ENCODE data around the gene TNFSF12.
A peak's percentile ranks its signal among the peaks of the same experiment; 100 is the strongest.

TNFSF12 gene, protein sequence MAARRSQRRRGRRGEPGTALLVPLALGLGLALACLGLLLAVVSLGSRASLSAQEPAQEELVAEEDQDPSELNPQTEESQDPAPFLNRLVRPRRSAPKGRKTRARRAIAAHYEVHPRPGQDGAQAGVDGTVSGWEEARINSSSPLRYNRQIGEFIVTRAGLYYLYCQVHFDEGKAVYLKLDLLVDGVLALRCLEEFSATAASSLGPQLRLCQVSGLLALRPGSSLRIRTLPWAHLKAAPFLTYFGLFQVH

DNA sequence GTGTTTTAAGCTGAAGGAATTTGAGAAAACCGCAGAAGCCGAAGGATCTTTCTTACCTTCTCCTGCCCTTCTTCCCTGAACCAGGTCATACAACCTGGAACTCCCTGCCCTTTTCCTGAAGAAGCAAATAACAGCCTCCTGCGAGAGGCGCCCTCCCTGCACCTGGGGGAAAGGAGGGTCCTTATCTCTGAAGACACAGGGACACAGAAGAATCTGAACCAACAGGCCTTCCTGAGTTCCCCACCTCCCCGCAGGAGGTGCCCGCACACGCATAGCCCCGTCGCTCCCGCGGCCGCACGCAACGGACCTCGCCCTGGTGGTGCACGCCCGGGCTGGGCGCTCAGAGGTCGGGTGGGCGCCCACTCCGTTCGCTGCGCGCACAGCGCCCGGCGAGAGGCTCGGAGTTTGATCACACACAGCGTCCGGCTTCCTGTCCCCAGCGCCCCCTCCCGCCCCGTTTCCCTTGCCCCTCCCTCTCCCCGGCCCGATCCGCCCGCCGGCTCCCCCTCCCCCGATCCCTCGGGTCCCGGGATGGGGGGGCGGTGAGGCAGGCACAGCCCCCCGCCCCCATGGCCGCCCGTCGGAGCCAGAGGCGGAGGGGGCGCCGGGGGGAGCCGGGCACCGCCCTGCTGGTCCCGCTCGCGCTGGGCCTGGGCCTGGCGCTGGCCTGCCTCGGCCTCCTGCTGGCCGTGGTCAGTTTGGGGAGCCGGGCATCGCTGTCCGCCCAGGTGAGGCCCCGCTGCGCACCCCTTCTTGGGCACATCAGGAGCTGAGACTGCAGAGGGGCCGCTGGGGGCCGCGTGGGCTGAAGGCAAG lies at the start of gene TNFSF12:
TSS of gene TNFSF12 (plus strand) at position 474 of the 816 bp plus-strand sequence. CDS start at position 570, 96 bp downstream.
- in situ Hi-C loops (cut with MboI; ENCODE audit: low sequenced_read_pairs) = no loop called here
- peak within 1 kb of the TSS; percentile 37 for H3K4me3 ChIP-seq
- peak in 1 of 2 experiments; percentile 76 for DNase-seq (ENCODE audit: low spot score in 2 of 2)
- no peaks in the 10 kb centered on the region for H3K36me3 ChIP-seq (replicated peaks)
- no peaks in the 10 kb centered on the region for H3K27me3 ChIP-seq (ENCODE audit: low read depth)
- no peaks in the 10 kb centered on the region for H3K9me3 ChIP-seq
- H3K4me1 ChIP-seq = peaks cover 8% of the 10 kb centered on the region

DNA sequence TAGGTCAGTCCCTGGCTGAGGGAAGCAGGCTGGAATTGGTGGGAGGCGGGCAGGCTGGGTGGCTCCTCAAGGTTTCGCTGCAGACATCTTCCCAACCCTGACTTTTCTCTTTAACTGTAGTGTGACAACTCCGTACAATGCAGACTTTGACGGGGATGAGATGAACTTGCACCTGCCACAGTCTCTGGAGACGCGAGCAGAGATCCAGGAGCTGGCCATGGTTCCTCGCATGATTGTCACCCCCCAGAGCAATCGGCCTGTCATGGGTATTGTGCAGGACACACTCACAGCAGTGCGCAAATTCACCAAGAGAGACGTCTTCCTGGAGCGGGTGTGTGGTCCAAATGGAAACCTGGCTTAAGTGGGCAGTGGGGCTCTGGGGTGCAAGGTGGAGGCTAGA lies 49.7 kb upstream of the TNFSF12 start:
- Histone ChIP-seq H3K9me3 (no peaks in the 10 kb centered on the region), H3K36me3 (replicated peaks) (peaks cover 91% of the 10 kb centered on the region), H3K27me3 (ENCODE audit: low read depth) (no peaks in the 10 kb centered on the region), H3K4me1 (no peaks in the 10 kb centered on the region), H3K4me3 (no peak overlapping the region)
- DNase-seq (ENCODE audit: low spot score in 2 of 2) = no peak
- in situ Hi-C loops (cut with MboI; ENCODE audit: low sequenced_read_pairs) = no loop called here

DNA sequence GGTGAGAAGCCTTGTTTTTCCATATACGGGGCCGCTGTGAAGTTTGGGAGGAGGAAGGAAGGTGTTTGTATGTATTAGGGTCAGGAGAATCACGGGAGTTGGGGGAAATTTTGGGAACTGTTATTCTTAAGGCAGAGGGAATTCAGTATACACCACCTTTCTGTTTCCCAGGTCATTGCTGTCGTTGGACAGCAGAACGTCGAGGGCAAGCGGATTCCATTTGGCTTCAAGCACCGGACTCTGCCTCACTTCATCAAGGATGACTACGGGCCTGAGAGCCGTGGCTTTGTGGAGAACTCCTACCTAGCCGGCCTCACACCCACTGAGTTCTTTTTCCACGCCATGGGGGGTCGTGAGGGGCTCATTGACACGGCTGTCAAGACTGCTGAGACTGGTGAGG lies 47.1 kb upstream of the TNFSF12 start:
- in situ Hi-C loops (cut with MboI; ENCODE audit: low sequenced_read_pairs) = no loop called here
- H3K27me3 ChIP-seq (ENCODE audit: low read depth) = no peaks in the 10 kb centered on the region
- no peak overlapping the region for H3K4me3 ChIP-seq
- no peaks in the 10 kb centered on the region for H3K9me3 ChIP-seq
- peaks cover 95% of the 10 kb centered on the region for H3K36me3 ChIP-seq (replicated peaks)
- H3K4me1 ChIP-seq = no peaks in the 10 kb centered on the region
- no peak for DNase-seq (ENCODE audit: low spot score in 2 of 2)

DNA sequence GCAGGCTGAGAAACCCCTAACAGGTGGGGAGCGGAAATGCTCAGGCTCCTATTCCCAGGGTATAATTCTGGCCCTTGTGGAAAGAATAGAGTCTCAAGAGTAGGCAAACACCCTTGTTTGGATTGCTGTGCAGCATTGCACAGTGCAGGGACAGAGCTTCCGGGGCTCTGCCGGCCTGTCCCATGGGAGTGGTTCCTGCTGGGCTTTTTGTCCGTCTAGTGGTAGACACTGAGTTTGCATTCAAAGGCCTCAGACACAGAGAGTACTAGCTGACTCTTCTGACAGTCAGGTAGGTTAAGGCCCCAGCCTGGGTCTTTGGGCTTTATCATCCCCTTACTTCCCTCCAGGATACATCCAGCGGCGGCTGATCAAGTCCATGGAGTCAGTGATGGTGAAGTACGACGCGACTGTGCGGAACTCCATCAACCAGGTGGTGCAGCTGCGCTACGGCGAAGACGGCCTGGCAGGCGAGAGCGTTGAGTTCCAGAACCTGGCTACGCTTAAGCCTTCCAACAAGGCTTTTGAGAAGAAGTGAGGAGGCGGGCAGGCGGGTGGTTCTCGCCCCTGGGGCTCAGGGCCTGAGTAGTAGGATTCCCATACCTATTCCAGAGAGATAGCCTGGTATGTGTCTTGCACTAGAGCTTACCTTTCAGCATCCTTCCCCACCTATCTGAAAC lies 46.5 kb upstream of the TNFSF12 start:
- no peaks in the 10 kb centered on the region for H3K9me3 ChIP-seq
- in situ Hi-C loops (cut with MboI; ENCODE audit: low sequenced_read_pairs) = no loop called here
- H3K36me3 ChIP-seq (replicated peaks) = peaks cover 90% of the 10 kb centered on the region
- no peak for DNase-seq (ENCODE audit: low spot score in 2 of 2)
- H3K4me3 ChIP-seq = no peak overlapping the region
- no peaks in the 10 kb centered on the region for H3K4me1 ChIP-seq
- no peaks in the 10 kb centered on the region for H3K27me3 ChIP-seq (ENCODE audit: low read depth)

DNA sequence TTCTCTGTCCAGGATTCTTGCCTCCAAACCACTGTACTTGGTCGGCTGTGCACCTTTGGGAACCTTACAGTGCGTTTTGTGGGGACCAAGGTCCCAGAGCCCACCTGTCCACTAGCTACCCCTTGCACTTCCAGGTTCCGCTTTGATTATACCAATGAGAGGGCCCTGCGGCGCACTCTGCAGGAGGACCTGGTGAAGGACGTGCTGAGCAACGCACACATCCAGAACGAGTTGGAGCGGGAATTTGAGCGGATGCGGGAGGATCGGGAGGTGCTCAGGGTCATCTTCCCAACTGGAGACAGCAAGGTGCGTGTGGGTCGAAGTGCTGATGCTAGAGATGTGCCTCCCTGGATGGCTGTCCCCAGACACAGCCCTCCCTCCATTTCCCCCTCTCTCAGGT lies 45.9 kb upstream of the TNFSF12 start:
- in situ Hi-C loops (cut with MboI; ENCODE audit: low sequenced_read_pairs) = no loop called here
- Histone ChIP-seq H3K27me3 (ENCODE audit: low read depth) (no peaks in the 10 kb centered on the region), H3K4me3 (no peak overlapping the region), H3K9me3 (no peaks in the 10 kb centered on the region), H3K4me1 (no peaks in the 10 kb centered on the region), H3K36me3 (replicated peaks) (peaks cover 90% of the 10 kb centered on the region)
- DNase-seq (ENCODE audit: low spot score in 2 of 2) = peak in 1 of 2 experiments; percentile 37

DNA sequence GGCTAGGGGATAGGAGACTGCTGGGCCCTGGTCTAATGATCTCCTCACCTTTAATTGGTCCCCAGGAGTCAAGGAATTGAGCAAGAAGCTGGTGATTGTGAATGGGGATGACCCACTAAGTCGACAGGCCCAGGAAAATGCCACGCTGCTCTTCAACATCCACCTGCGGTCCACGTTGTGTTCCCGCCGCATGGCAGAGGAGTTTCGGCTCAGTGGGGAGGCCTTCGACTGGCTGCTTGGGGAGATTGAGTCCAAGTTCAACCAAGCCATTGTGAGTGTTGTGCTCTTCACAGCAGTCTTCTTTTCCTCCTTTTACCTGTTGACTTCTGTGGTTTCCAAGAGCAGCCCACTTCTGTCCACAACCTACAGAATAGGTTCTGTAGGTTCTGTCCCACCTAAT lies 45.3 kb upstream of the TNFSF12 start:
- Histone ChIP-seq H3K4me3 (no peak overlapping the region), H3K36me3 (replicated peaks) (peaks cover 90% of the 10 kb centered on the region), H3K9me3 (no peaks in the 10 kb centered on the region), H3K27me3 (ENCODE audit: low read depth) (no peaks in the 10 kb centered on the region), H3K4me1 (no peaks in the 10 kb centered on the region)
- in situ Hi-C loops (cut with MboI; ENCODE audit: low sequenced_read_pairs) = no loop called here
- no peak for DNase-seq (ENCODE audit: low spot score in 2 of 2)

DNA sequence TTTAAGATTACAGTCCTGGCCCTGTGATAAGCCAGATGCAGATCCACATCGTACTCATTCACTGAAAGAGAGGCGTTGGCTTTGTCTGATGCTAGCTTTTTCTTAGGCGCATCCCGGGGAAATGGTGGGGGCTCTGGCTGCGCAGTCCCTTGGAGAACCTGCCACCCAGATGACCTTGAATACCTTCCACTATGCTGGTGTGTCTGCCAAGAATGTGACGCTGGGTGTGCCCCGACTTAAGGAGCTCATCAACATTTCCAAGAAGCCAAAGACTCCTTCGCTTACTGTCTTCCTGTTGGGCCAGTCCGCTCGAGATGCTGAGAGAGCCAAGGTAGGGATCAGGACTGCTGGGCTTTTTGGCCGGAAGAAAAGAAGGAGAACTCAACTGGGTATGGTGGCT lies 40.7 kb upstream of the TNFSF12 start:
- Histone ChIP-seq H3K36me3 (replicated peaks) (peaks cover 92% of the 10 kb centered on the region), H3K4me3 (no peak overlapping the region), H3K4me1 (no peaks in the 10 kb centered on the region), H3K9me3 (no peaks in the 10 kb centered on the region), H3K27me3 (ENCODE audit: low read depth) (no peaks in the 10 kb centered on the region)
- DNase-seq (ENCODE audit: low spot score in 2 of 2) = no peak
- in situ Hi-C loops (cut with MboI; ENCODE audit: low sequenced_read_pairs) = no loop called here

DNA sequence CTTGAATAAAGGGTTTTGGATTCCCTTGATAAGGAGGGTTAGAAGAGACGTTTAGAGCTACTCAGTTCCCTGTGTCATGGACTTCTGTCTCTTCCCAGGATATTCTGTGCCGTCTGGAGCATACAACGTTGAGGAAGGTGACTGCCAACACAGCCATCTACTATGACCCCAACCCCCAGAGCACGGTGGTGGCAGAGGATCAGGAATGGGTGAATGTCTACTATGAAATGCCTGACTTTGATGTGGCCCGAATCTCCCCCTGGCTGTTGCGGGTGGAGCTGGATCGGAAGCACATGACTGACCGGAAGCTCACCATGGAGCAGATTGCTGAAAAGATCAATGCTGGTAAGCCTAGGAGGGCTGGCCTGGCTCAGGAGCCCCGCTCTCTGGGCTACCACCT lies 40.0 kb upstream of the TNFSF12 start:
- H3K4me3 ChIP-seq = no peak overlapping the region
- H3K9me3 ChIP-seq = no peaks in the 10 kb centered on the region
- in situ Hi-C loops (cut with MboI; ENCODE audit: low sequenced_read_pairs) = no loop called here
- DNase-seq (ENCODE audit: low spot score in 2 of 2) = no peak
- no peaks in the 10 kb centered on the region for H3K4me1 ChIP-seq
- H3K36me3 ChIP-seq (replicated peaks) = peaks cover 92% of the 10 kb centered on the region
- H3K27me3 ChIP-seq (ENCODE audit: low read depth) = no peaks in the 10 kb centered on the region

DNA sequence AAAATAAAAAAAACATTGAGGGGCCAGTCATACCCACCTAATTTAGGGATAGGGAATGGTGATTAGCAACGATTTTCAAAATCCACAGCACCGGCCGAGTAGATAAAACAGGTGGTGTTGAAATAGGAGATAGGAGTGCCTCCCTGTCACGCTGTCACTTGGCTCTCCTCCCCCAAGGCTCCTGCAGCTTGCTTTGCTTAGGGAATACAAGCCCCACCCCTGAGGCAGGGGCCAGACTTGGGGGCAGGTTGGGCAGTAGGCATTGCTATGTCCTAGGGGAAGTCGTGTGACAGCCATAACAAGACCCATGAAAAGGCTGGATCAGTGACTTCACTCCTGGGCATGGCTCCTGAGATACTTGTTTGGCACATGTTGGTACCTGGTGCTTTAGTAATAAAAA lies 38.9 kb upstream of the TNFSF12 start:
- no peaks in the 10 kb centered on the region for H3K4me1 ChIP-seq
- H3K9me3 ChIP-seq = no peaks in the 10 kb centered on the region
- peaks cover 90% of the 10 kb centered on the region for H3K36me3 ChIP-seq (replicated peaks)
- DNase-seq (ENCODE audit: low spot score in 2 of 2) = no peak
- in situ Hi-C loops (cut with MboI; ENCODE audit: low sequenced_read_pairs) = no loop called here
- no peak overlapping the region for H3K4me3 ChIP-seq
- no peaks in the 10 kb centered on the region for H3K27me3 ChIP-seq (ENCODE audit: low read depth)

DNA sequence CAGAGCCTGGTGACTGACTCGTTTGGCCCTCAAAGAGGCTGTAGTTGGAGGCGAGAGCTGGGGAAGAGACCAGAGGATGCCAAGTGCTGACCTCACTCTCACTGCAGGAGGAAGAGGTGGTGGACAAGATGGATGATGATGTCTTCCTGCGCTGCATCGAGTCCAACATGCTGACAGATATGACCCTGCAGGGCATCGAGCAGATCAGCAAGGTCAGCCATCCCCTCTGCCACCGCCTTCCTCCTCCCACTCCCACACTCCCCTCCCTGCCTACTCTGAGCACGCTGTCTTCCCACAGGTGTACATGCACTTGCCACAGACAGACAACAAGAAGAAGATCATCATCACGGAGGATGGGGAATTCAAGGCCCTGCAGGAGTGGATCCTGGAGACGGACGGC lies 37.8 kb upstream of the TNFSF12 start:
- H3K9me3 ChIP-seq = no peaks in the 10 kb centered on the region
- H3K27me3 ChIP-seq (ENCODE audit: low read depth) = no peaks in the 10 kb centered on the region
- in situ Hi-C loops (cut with MboI; ENCODE audit: low sequenced_read_pairs) = no loop called here
- no peaks in the 10 kb centered on the region for H3K4me1 ChIP-seq
- no peak for DNase-seq (ENCODE audit: low spot score in 2 of 2)
- no peak overlapping the region for H3K4me3 ChIP-seq
- peaks cover 78% of the 10 kb centered on the region for H3K36me3 ChIP-seq (replicated peaks)

DNA sequence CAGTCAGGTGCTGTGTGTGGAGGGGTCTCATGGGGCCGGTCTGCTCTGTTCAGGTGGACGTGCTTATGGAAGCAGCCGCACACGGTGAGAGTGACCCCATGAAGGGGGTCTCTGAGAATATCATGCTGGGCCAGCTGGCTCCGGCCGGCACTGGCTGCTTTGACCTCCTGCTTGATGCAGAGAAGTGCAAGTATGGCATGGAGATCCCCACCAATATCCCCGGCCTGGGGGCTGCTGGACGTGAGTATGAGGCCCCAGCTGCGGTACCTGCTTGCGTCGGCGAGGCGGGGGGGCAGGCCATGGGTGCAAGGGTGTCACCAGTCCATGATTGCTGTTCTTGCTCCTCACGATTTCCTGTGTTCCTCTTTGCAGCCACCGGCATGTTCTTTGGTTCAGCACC lies 36.8 kb upstream of the TNFSF12 start:
- no peaks in the 10 kb centered on the region for H3K9me3 ChIP-seq
- H3K4me1 ChIP-seq = no peaks in the 10 kb centered on the region
- H3K27me3 ChIP-seq (ENCODE audit: low read depth) = no peaks in the 10 kb centered on the region
- DNase-seq (ENCODE audit: low spot score in 2 of 2) = no peak
- in situ Hi-C loops (cut with MboI; ENCODE audit: low sequenced_read_pairs) = no loop called here
- H3K36me3 ChIP-seq (replicated peaks) = peaks cover 73% of the 10 kb centered on the region
- no peak overlapping the region for H3K4me3 ChIP-seq

DNA sequence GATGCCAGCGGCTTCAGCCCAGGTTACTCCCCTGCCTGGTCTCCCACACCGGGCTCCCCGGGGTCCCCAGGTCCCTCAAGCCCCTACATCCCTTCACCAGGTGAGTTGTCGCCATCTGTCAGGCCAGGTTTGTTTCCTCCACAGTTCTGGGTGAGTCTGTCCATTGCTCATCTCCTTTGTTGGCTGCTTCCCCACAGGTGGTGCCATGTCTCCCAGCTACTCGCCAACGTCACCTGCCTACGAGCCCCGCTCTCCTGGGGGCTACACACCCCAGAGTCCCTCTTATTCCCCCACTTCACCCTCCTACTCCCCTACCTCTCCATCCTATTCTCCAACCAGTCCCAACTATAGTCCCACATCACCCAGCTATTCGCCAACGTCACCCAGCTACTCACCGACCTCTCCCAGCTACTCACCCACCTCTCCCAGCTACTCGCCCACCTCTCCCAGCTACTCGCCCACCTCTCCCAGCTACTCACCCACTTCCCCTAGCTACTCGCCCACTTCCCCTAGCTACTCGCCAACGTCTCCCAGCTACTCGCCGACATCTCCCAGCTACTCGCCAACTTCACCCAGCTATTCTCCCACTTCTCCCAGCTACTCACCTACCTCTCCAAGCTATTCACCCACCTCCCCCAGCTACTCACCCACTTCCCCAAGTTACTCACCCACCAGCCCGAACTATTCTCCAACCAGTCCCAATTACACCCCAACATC lies 35.9 kb upstream of the TNFSF12 start:
- H3K4me1 ChIP-seq = no peaks in the 10 kb centered on the region
- H3K9me3 ChIP-seq = no peaks in the 10 kb centered on the region
- in situ Hi-C loops (cut with MboI; ENCODE audit: low sequenced_read_pairs) = no loop called here
- no peak overlapping the region for H3K4me3 ChIP-seq
- no peak for DNase-seq (ENCODE audit: low spot score in 2 of 2)
- H3K36me3 ChIP-seq (replicated peaks) = peaks cover 66% of the 10 kb centered on the region
- no peaks in the 10 kb centered on the region for H3K27me3 ChIP-seq (ENCODE audit: low read depth)

DNA sequence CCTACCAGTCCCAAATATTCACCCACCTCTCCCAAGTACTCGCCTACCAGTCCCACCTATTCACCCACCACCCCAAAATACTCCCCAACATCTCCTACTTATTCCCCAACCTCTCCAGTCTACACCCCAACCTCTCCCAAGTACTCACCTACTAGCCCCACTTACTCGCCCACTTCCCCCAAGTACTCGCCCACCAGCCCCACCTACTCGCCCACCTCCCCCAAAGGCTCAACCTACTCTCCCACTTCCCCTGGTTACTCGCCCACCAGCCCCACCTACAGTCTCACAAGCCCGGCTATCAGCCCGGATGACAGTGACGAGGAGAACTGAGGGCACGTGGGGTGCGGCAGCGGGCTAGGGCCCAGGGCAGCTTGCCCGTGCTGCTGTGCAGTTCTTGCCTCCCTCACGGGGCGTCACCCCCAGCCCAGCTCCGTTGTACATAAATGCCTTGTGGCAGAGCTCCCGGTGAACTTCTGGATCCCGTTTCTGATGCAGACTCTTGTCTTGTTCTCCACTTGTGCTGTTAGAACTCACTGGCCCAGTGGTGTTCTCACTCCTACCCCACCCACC lies 34.9 kb upstream of the TNFSF12 start:
- no peak overlapping the region for H3K4me3 ChIP-seq
- H3K36me3 ChIP-seq (replicated peaks) = peaks cover 57% of the 10 kb centered on the region
- no peak for DNase-seq (ENCODE audit: low spot score in 2 of 2)
- in situ Hi-C loops (cut with MboI; ENCODE audit: low sequenced_read_pairs) = no loop called here
- H3K4me1 ChIP-seq = no peaks in the 10 kb centered on the region
- H3K27me3 ChIP-seq (ENCODE audit: low read depth) = no peaks in the 10 kb centered on the region
- no peaks in the 10 kb centered on the region for H3K9me3 ChIP-seq

Measured in HAP-1 (cell line).